Endothelial cell of umbilical vein (primary cell): ENCODE measurements around the gene STOM.

Source experiments
- MYC ChIP-seq: IDR thresholded peaks from one replicate; pipeline ENCODE4 v1.6.1; 2011; ENCODE audit warnings: mild to moderate bottlenecking, low read depth, low read length
- POLR2A ChIP-seq: IDR thresholded peaks from 2 replicates; pipeline ENCODE4 v1.6.1; 2012; ENCODE audit warnings: low read depth, mild to moderate bottlenecking, control low read depth, low read length
- TF ChIP-seq, protein P1 (sequence below), 2 donors: IDR thresholded peaks; 1 replicate in 1 of 2; 2 replicates in 1 of 2; pipeline ENCODE4 v1.5.1; 2011; ENCODE audit warnings: low read length in 2 of 2, mild to moderate bottlenecking in 2 of 2, moderate library complexity in 2 of 2, control low read depth in 1 of 2, inconsistent platforms in 1 of 2, low read depth in 1 of 2; ENCODE audit not compliant: insufficient read depth in 1 of 2; ENCODE audit errors: extremely low read depth in 1 of 2

DNA sequence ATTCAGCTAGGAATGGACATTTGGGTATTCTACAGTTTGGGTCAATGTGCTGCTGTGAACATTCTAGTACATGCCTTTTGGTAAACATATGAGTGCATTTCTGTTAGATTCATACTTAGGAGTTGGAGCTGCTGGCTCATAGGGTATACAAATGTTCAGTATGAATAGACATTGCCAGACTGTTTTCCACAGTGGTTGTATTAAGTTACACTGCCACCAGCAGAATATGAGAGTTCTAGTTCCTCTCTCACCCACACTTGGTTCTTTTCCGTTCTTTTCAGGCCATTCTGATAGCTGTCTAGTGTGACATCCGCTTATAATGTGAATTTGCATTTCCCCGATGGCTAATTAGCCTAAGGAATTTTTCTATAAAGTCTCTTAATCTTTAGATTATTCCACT, 25.0 kb downstream of the STOM start:
- TF ChIP-seq, protein P1, sequence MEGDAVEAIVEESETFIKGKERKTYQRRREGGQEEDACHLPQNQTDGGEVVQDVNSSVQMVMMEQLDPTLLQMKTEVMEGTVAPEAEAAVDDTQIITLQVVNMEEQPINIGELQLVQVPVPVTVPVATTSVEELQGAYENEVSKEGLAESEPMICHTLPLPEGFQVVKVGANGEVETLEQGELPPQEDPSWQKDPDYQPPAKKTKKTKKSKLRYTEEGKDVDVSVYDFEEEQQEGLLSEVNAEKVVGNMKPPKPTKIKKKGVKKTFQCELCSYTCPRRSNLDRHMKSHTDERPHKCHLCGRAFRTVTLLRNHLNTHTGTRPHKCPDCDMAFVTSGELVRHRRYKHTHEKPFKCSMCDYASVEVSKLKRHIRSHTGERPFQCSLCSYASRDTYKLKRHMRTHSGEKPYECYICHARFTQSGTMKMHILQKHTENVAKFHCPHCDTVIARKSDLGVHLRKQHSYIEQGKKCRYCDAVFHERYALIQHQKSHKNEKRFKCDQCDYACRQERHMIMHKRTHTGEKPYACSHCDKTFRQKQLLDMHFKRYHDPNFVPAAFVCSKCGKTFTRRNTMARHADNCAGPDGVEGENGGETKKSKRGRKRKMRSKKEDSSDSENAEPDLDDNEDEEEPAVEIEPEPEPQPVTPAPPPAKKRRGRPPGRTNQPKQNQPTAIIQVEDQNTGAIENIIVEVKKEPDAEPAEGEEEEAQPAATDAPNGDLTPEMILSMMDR (IDR thresholded peaks at IDR 0.05; ENCODE audit: extremely low read depth in 1 of 2, insufficient read depth in 1 of 2, low read depth in 1 of 2, low read length in 2 of 2): no peak
- TF ChIP-seq POLR2A: no peak
- no peak for TF ChIP-seq MYC
